Melanocyte of skin (primary cell): Measurements from ENCODE around the gene WNT2. TPM values are rescaled to one million over a fixed set of nuclear protein-coding genes. Genes with fewer than 3 reads are reported as not detected.

Experiments used
- small RNA-seq, 2 donors: library from RNA; depleted of rRNA; stranded (forward); fragments of <200 nt; gene quantifications; one replicate each; pipeline ENCODE3, GENCODE V24; 2012
- total RNA-seq, 2 donors: library from RNA; depleted of rRNA; stranded (reverse); fragments of >200 nt; gene quantifications; 2 replicates each; pipeline ENCODE4 v1.2.3, GENCODE V29; 2012

WNT2 gene
- under 1 TPM in 1 of 2 donors, not detected in 1; under 0.01 TPM for total RNA-seq

GRCh38 chr7:117322741-117323304 lies at the start of gene WNT2:
Gene WNT2 (minus strand): TSS chr7:117323058. CDS start chr7:117322989, 69 bp downstream.

Small RNA genes lying within 50 kb of the gene (small RNA-seq; reads per million reads assigned to genes)
- gene MTCYBP6 = 0 reads per million in 2 donors

Other genes starting within 250 kb of the WNT2 start
- not detected for gene ASZ1, start 104.4 kb upstream of the WNT2 start, total RNA-seq
- not detected for gene CFTR, start 157.0 kb upstream of the WNT2 start, total RNA-seq